ENCODE results near the gene POLR2B.
"Not testable (repeated sequence)": the region's sequence is repeated elsewhere in the genome, so short reads cannot be mapped to it uniquely, and the experiment has no call there.

The POLR2B gene

GRCh38 chr4:57059890-57060716 is 81.4 kb downstream of the POLR2B start:
- no peak for DNase-seq

GRCh38 chr4:57060717-57061067 is 82.0 kb downstream of the POLR2B start:
- DNase-seq: not testable (repeated sequence)

GRCh38 chr4:57061395-57061794 is 82.7 kb downstream of the POLR2B start:
- DNase-seq: no peak

GRCh38 chr4:57063518-57063917 is 84.8 kb downstream of the POLR2B start:
- DNase-seq: no peak

GRCh38 chr4:57064120-57064519 is 85.4 kb downstream of the POLR2B start:
- DNase-seq: no peak

- DNase-seq: no peak
Observed at GRCh38 chr4:57064811-57065711, 86.4 kb downstream of the POLR2B start.

- DNase-seq: no peak
Observed at GRCh38 chr4:57065730-57066482, 87.2 kb downstream of the POLR2B start.

GRCh38 chr4:57068237-57068981 is 89.7 kb downstream of the POLR2B start:
- DNase-seq: no peak

GRCh38 chr4:57070461-57070860 is 91.8 kb downstream of the POLR2B start:
- no peak for DNase-seq

- DNase-seq: no peak
Observed at GRCh38 chr4:57071326-57071725, 92.6 kb downstream of the POLR2B start.

GRCh38 chr4:57073559-57073958 is 94.9 kb downstream of the POLR2B start:
- DNase-seq: no peak

GRCh38 chr4:57074744-57075143 is 96.0 kb downstream of the POLR2B start:
- DNase-seq: no peak

- no peak for DNase-seq
Observed at GRCh38 chr4:57075367-57075766, 96.7 kb downstream of the POLR2B start.

- no peak for DNase-seq
Observed at GRCh38 chr4:57076646-57077045, 98.0 kb downstream of the POLR2B start.

- DNase-seq: no peak
Observed at GRCh38 chr4:57077550-57078343, 99.1 kb downstream of the POLR2B start.

GRCh38 chr4:57078685-57079521 is 100.2 kb downstream of the POLR2B start:
- no peak for DNase-seq

Measured in activated gamma-delta T cell treated with Interleukin-2 at 50 U/mL for 16 hours (primary cell).